ENCODE results near the gene ADAMTS3.

ADAMTS3 gene

GRCh38 chr4:72286185-72286584 is 282.8 kb downstream of the ADAMTS3 start:
- TF ChIP-seq CTCF (IDR thresholded peaks at IDR 0.05; ENCODE audit: borderline replicate concordance, control extremely low read depth, extremely low read depth, insufficient read depth, missing control alignments): no peak
- DNase-seq (ENCODE audit: low spot score): peak; percentile 6
- in situ Hi-C loops (cut with MboI; ENCODE audit: low sequenced_read_pairs, unreplicated experiment): loop anchor here (25.0 kb wide), 1 partner anchor 549 kb away; no protein-coding TSS in a partner anchor

GRCh38 chr4:72283357-72283756 is 285.7 kb downstream of the ADAMTS3 start:
- in situ Hi-C loops (cut with MboI; ENCODE audit: low sequenced_read_pairs, unreplicated experiment): loop anchor here (25.0 kb wide), 1 partner anchor 546 kb away; no protein-coding TSS in a partner anchor
- DNase-seq (ENCODE audit: low spot score): no peak

GRCh38 chr4:72280252-72280651 is 288.8 kb downstream of the ADAMTS3 start:
- no peak for DNase-seq (ENCODE audit: low spot score)
- in situ Hi-C loops (cut with MboI; ENCODE audit: low sequenced_read_pairs, unreplicated experiment): loop anchor here (25.0 kb wide), 1 partner anchor 543 kb away; no protein-coding TSS in a partner anchor
- TF ChIP-seq CTCF (IDR thresholded peaks at IDR 0.05; ENCODE audit: borderline replicate concordance, control extremely low read depth, extremely low read depth, insufficient read depth, missing control alignments): no peak

More at GRCh38 chr4:72283357-72283756, 285.7 kb downstream of the ADAMTS3 start:
- no peak for TF ChIP-seq CTCF (IDR thresholded peaks at IDR 0.05; ENCODE audit: borderline replicate concordance, control extremely low read depth, extremely low read depth, insufficient read depth, missing control alignments)

GRCh38 chr4:72275381-72275780 is 293.6 kb downstream of the ADAMTS3 start:
- no peak for TF ChIP-seq CTCF (IDR thresholded peaks at IDR 0.05; ENCODE audit: borderline replicate concordance, control extremely low read depth, extremely low read depth, insufficient read depth, missing control alignments)
- in situ Hi-C loops (cut with MboI; ENCODE audit: low sequenced_read_pairs, unreplicated experiment): loop anchor here (25.0 kb wide), 1 partner anchor 538 kb away; no protein-coding TSS in a partner anchor
- DNase-seq (ENCODE audit: low spot score): no peak

GRCh38 chr4:72274251-72274650 is 294.8 kb downstream of the ADAMTS3 start:
- in situ Hi-C loops (cut with MboI; ENCODE audit: low sequenced_read_pairs, unreplicated experiment): no loop called here
- DNase-seq (ENCODE audit: low spot score): no peak
- no peak for TF ChIP-seq CTCF (IDR thresholded peaks at IDR 0.05; ENCODE audit: borderline replicate concordance, control extremely low read depth, extremely low read depth, insufficient read depth, missing control alignments)

GRCh38 chr4:72255269-72255668 is 313.8 kb downstream of the ADAMTS3 start:
- no peak for TF ChIP-seq CTCF (IDR thresholded peaks at IDR 0.05; ENCODE audit: borderline replicate concordance, control extremely low read depth, extremely low read depth, insufficient read depth, missing control alignments)
- in situ Hi-C loops (cut with MboI; ENCODE audit: low sequenced_read_pairs, unreplicated experiment): no loop called here
- DNase-seq (ENCODE audit: low spot score): no peak
